Renal cortex interstitium (tissue), 11 donors: ENCODE measurements around the gene CYGB. TPM values are rescaled to one million over a fixed set of nuclear protein-coding genes. Genes with fewer than 3 reads are reported as not detected.
"Not testable (repeated sequence)": the region's sequence is repeated elsewhere in the genome, so short reads cannot be mapped to it uniquely, and the experiment has no call there.

Experiments
- DNase-seq, 11 donors: peaks; one replicate each; pipeline ENCODE4 v3.0.0-alpha.2; 2013; ENCODE audit warnings: low read depth in 9 of 11, low spot score in 4 of 11; ENCODE audit errors: extremely low read depth in 1 of 11
- polyA plus RNA-seq, 3 donors: library from polyadenylated mRNA; unstranded; fragments of 120-200 nt; gene quantifications; one replicate each; pipeline ENCODE4 v1.2.1, GENCODE V29; 2013; ENCODE audit not compliant: insufficient read length in 3 of 3

Gene CYGB
- polyA plus RNA-seq, 3 donors, result 10.4 to 15.7 (median 14.6) TPM

- no peak for DNase-seq
Measured at GRCh38 chr17:76570877-76571471, 33.5 kb upstream of the CYGB start.

GRCh38 chr17:76570457-76570856 lies 32.9 kb upstream of the CYGB start:
- DNase-seq, result no peak

GRCh38 chr17:76569607-76570279 lies 32.2 kb upstream of the CYGB start:
- DNase-seq, result no peak

- DNase-seq, result no peak
Measured at GRCh38 chr17:76568811-76569221, 31.3 kb upstream of the CYGB start.

- DNase-seq, result no peak
Measured at GRCh38 chr17:76567634-76568432, 30.3 kb upstream of the CYGB start.

- DNase-seq, result no peak
Measured at GRCh38 chr17:76566988-76567431, 29.5 kb upstream of the CYGB start.

- no peak for DNase-seq
Measured at GRCh38 chr17:76566613-76566943, 29.1 kb upstream of the CYGB start.

GRCh38 chr17:76565728-76566612 lies 28.5 kb upstream of the CYGB start:
- no peak for DNase-seq

- not testable (repeated sequence) for DNase-seq
Measured at GRCh38 chr17:76564991-76565727, 27.6 kb upstream of the CYGB start.

GRCh38 chr17:76563359-76563758 lies 25.9 kb upstream of the CYGB start:
- DNase-seq, result not testable (repeated sequence)

- no peak for DNase-seq
Measured at GRCh38 chr17:76562734-76563148, 25.2 kb upstream of the CYGB start.

GRCh38 chr17:76561799-76562268 lies 24.3 kb upstream of the CYGB start:
- no peak for DNase-seq

GRCh38 chr17:76561332-76561731 lies 23.8 kb upstream of the CYGB start:
- no peak for DNase-seq

GRCh38 chr17:76560877-76561221 lies 23.3 kb upstream of the CYGB start:
- no peak for DNase-seq

GRCh38 chr17:76560036-76560876 lies 22.7 kb upstream of the CYGB start:
- DNase-seq, result no peak

GRCh38 chr17:76559460-76559859 lies 22.0 kb upstream of the CYGB start:
- not testable (repeated sequence) for DNase-seq

GRCh38 chr17:76558198-76559095 lies 20.9 kb upstream of the CYGB start:
- DNase-seq, result no peak
